IMR-90 (cell line): Measurements from ENCODE around the gene PIGN.

Experiments
- MAZ ChIP-seq: IDR thresholded peaks from 2 replicates; pipeline ENCODE4 v1.6.1; 2012; ENCODE audit warnings: low read depth, mild to moderate bottlenecking, low read length, improper control_type of control experiment, moderate library complexity, borderline replicate concordance
- MXI1 ChIP-seq: IDR thresholded peaks from 2 replicates; pipeline ENCODE4 v1.6.1; 2012; ENCODE audit warnings: low read depth, mild to moderate bottlenecking, low read length, moderate library complexity, borderline replicate concordance
- POLR2A ChIP-seq: IDR thresholded peaks from 2 replicates; pipeline ENCODE4 v1.6.1; 2012; ENCODE audit warnings: mild to moderate bottlenecking, low read depth, low read length
- RFX5 ChIP-seq: IDR thresholded peaks from 2 replicates; pipeline ENCODE4 v1.8.0; 2012; ENCODE audit warnings: low read depth, mild to moderate bottlenecking, low read length, moderate library complexity
- TF ChIP-seq, protein P1 (sequence below): conservative IDR thresholded peaks from 2 replicates; pipeline ENCODE4 v1.5.1; 2012; ENCODE audit warnings: mild to moderate bottlenecking, low read depth, low read length, improper control_type of control experiment
- TF ChIP-seq, protein P2 (sequence below): fragments of 150-350 bp; IDR thresholded peaks from 2 replicates; pipeline ENCODE4 v1.6.1; 2016; ENCODE audit warnings: low read depth, mild to moderate bottlenecking, low read length, moderate library complexity, borderline replicate concordance

DNA sequence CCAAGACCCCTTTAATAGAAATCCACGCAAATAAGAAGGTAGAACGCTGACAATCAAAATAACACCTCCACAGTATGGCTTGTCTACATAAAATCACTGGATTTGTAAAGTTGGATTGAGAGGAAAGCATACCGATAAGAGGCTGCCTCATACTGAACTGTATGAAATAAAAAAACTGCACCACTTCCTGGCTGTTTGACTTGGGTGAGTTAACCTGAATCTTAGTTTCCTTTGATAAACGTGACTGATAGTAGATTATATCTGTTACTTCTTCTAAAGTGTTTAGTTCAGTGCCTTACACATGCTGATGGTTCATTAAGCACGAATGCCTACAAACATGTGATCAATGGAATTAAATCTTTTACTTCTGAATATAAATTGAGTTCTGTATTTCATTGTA lies 153.6 kb downstream of the PIGN start:
- TF ChIP-seq MAZ = no peak
- TF ChIP-seq, protein P1, sequence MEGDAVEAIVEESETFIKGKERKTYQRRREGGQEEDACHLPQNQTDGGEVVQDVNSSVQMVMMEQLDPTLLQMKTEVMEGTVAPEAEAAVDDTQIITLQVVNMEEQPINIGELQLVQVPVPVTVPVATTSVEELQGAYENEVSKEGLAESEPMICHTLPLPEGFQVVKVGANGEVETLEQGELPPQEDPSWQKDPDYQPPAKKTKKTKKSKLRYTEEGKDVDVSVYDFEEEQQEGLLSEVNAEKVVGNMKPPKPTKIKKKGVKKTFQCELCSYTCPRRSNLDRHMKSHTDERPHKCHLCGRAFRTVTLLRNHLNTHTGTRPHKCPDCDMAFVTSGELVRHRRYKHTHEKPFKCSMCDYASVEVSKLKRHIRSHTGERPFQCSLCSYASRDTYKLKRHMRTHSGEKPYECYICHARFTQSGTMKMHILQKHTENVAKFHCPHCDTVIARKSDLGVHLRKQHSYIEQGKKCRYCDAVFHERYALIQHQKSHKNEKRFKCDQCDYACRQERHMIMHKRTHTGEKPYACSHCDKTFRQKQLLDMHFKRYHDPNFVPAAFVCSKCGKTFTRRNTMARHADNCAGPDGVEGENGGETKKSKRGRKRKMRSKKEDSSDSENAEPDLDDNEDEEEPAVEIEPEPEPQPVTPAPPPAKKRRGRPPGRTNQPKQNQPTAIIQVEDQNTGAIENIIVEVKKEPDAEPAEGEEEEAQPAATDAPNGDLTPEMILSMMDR = no peak
- TF ChIP-seq, protein P2, sequence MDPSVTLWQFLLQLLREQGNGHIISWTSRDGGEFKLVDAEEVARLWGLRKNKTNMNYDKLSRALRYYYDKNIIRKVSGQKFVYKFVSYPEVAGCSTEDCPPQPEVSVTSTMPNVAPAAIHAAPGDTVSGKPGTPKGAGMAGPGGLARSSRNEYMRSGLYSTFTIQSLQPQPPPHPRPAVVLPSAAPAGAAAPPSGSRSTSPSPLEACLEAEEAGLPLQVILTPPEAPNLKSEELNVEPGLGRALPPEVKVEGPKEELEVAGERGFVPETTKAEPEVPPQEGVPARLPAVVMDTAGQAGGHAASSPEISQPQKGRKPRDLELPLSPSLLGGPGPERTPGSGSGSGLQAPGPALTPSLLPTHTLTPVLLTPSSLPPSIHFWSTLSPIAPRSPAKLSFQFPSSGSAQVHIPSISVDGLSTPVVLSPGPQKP = no peak
- no peak for TF ChIP-seq POLR2A
- no peak for TF ChIP-seq RFX5
- TF ChIP-seq MXI1 = no peak
